ENCODE measurements around the gene TBC1D14. TPM values are rescaled to one million over a fixed set of nuclear protein-coding genes. Genes with fewer than 3 reads are reported as not detected.

TBC1D14 gene
- total and polyA plus RNA-seq, 2 experiments from 2014 or later: 33.6 to 50.8 TPM

- Histone ChIP-seq H3K4me2 (no peak overlapping the region), H3K4me3 (no peak overlapping the region), H3K36me3 (replicated peaks; ENCODE audit: insufficient read depth, low read depth) (no peaks in the 10 kb centered on the region), H3K27ac (no peak overlapping the region), H2AFZ (no peak overlapping the region), H3K9me3 (ENCODE audit: low read depth) (no peaks in the 10 kb centered on the region), H3K79me2 (peaks cover 91% of the 10 kb centered on the region), H4K20me1 (ENCODE audit: insufficient read depth, poor library complexity, severe bottlenecking) (no peaks in the 10 kb centered on the region), H3K4me1 (ENCODE audit: insufficient read depth) (peaks cover 41% of the 10 kb centered on the region), H3K27me3 (no peaks in the 10 kb centered on the region), H3K9me2 (replicated peaks; ENCODE audit: insufficient read depth) (no peaks in the 10 kb centered on the region)
- TF ChIP-seq EZH2 (IDR thresholded peaks at IDR 0.05; ENCODE audit: borderline replicate concordance) (no peak), CTCF (IDR thresholded peaks at IDR 0.05; ENCODE audit: poor library complexity) (no peak), EZH2phosphoT487 (IDR thresholded peaks at IDR 0.05; ENCODE audit: low read depth, severe bottlenecking, unreplicated experiment) (no peak)
- 94% methylated on average over 5 of the region's 5 CpGs for WGBS (ENCODE audit: low lambda C conversion rate, missing lambda C conversion rate)
- no peak for DNase-seq (ENCODE audit: low spot score)
Observed at GRCh38 chr4:6957994-6958393, 48.4 kb downstream of the TBC1D14 start.

- Histone ChIP-seq H3K79me2 (peaks cover 94% of the 10 kb centered on the region), H3K4me3 (no peak overlapping the region), H3K27me3 (no peaks in the 10 kb centered on the region), H4K20me1 (ENCODE audit: insufficient read depth, poor library complexity, severe bottlenecking) (no peaks in the 10 kb centered on the region), H2AFZ (no peak overlapping the region), H3K27ac (no peak overlapping the region), H3K4me1 (ENCODE audit: insufficient read depth) (peaks cover 38% of the 10 kb centered on the region), H3K36me3 (replicated peaks; ENCODE audit: insufficient read depth, low read depth) (no peaks in the 10 kb centered on the region), H3K4me2 (no peak overlapping the region), H3K9me3 (ENCODE audit: low read depth) (no peaks in the 10 kb centered on the region), H3K9me2 (replicated peaks; ENCODE audit: insufficient read depth) (no peaks in the 10 kb centered on the region)
- TF ChIP-seq CTCF (IDR thresholded peaks at IDR 0.05; ENCODE audit: poor library complexity): no peak
- no peak for TF ChIP-seq EZH2phosphoT487 (IDR thresholded peaks at IDR 0.05; ENCODE audit: low read depth, severe bottlenecking, unreplicated experiment)
- TF ChIP-seq EZH2 (IDR thresholded peaks at IDR 0.05; ENCODE audit: borderline replicate concordance): no peak
- WGBS (ENCODE audit: low lambda C conversion rate, missing lambda C conversion rate): 83% methylated on average over 5 of the region's 5 CpGs
- no peak for DNase-seq (ENCODE audit: low spot score)
Observed at GRCh38 chr4:6959261-6959660, 49.6 kb downstream of the TBC1D14 start.

DNA sequence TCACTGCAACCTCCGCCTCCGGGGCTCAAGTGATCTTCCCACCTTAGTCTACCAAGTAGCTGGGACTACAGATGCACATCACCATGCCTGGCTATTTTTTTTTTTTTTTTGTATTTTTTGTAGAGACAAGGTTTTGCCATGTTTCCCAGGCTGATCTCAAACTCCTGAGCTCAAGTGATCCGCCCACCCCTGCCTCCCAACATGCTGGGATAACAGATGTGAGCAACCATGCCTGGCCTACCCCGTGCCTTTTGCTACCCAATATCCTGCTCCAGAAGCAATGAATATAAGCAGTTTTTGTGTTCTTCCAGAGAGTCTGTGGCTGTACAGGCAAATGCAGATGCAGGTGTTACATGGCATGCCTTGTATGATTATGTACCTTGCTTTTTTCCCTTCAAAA, 50.5 kb downstream of the TBC1D14 start:
- no peak overlapping the region for H3K4me2 ChIP-seq
- TF ChIP-seq EZH2 (IDR thresholded peaks at IDR 0.05; ENCODE audit: borderline replicate concordance) (no peak), CTCF (IDR thresholded peaks at IDR 0.05; ENCODE audit: poor library complexity) (no peak), EZH2phosphoT487 (IDR thresholded peaks at IDR 0.05; ENCODE audit: low read depth, severe bottlenecking, unreplicated experiment) (no peak)
- peaks cover 30% of the 10 kb centered on the region for H3K4me1 ChIP-seq (ENCODE audit: insufficient read depth)
- H3K9me2 ChIP-seq (replicated peaks; ENCODE audit: insufficient read depth): no peaks in the 10 kb centered on the region
- H3K36me3 ChIP-seq (replicated peaks; ENCODE audit: insufficient read depth, low read depth): no peaks in the 10 kb centered on the region
- no peak for DNase-seq (ENCODE audit: low spot score)
- H4K20me1 ChIP-seq (ENCODE audit: insufficient read depth, poor library complexity, severe bottlenecking): no peaks in the 10 kb centered on the region
- no peaks in the 10 kb centered on the region for H3K27me3 ChIP-seq
- peaks cover 90% of the 10 kb centered on the region for H3K79me2 ChIP-seq
- no peak overlapping the region for H3K27ac ChIP-seq
- no peak overlapping the region for H3K4me3 ChIP-seq
- 83% methylated on average over 4 of the region's 4 CpGs for WGBS (ENCODE audit: low lambda C conversion rate, missing lambda C conversion rate)
- no peaks in the 10 kb centered on the region for H3K9me3 ChIP-seq (ENCODE audit: low read depth)
- no peak overlapping the region for H2AFZ ChIP-seq
